ENCODE measurements around the gene YY1AP1.

DNA sequence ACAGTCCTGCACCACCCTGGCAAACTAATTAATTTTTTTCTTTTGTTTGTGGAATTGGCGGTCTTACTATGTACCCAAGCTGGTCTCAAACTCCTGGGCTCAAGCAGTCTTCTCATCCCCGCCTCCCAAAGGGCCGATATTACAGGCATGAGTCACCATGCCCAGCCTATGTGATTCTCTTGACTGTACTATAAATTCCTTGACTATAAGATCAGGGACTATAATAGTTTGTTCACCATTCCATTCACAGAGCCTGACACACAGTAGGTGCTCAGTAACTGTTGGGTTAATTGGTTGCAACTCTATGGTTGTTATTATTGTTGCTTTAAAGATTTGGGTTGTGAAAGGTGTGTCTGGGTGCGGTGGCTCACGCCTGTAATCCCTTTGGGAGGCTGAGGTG, 17.6 kb upstream of the YY1AP1 start:
- TF ChIP-seq, protein P1, sequence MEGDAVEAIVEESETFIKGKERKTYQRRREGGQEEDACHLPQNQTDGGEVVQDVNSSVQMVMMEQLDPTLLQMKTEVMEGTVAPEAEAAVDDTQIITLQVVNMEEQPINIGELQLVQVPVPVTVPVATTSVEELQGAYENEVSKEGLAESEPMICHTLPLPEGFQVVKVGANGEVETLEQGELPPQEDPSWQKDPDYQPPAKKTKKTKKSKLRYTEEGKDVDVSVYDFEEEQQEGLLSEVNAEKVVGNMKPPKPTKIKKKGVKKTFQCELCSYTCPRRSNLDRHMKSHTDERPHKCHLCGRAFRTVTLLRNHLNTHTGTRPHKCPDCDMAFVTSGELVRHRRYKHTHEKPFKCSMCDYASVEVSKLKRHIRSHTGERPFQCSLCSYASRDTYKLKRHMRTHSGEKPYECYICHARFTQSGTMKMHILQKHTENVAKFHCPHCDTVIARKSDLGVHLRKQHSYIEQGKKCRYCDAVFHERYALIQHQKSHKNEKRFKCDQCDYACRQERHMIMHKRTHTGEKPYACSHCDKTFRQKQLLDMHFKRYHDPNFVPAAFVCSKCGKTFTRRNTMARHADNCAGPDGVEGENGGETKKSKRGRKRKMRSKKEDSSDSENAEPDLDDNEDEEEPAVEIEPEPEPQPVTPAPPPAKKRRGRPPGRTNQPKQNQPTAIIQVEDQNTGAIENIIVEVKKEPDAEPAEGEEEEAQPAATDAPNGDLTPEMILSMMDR (conservative IDR thresholded peaks at IDR 0.05) = no peak
- no peak for TF ChIP-seq EZH2 (IDR thresholded peaks at IDR 0.05; ENCODE audit: low read depth)

Measured in PC-9 (cell line).